LNCAP (cell line): ENCODE results near the gene TNIP1.
A peak's percentile ranks its signal among the peaks of the same experiment; 100 is the strongest.

Experiments
- TF ChIP-seq, protein P1 (sequence below): fragments of 450-650 bp; IDR thresholded peaks from 2 replicates; pipeline ENCODE4 v1.5.1; 2017; ENCODE audit warnings: mild to moderate bottlenecking

Gene TNIP1

DNA sequence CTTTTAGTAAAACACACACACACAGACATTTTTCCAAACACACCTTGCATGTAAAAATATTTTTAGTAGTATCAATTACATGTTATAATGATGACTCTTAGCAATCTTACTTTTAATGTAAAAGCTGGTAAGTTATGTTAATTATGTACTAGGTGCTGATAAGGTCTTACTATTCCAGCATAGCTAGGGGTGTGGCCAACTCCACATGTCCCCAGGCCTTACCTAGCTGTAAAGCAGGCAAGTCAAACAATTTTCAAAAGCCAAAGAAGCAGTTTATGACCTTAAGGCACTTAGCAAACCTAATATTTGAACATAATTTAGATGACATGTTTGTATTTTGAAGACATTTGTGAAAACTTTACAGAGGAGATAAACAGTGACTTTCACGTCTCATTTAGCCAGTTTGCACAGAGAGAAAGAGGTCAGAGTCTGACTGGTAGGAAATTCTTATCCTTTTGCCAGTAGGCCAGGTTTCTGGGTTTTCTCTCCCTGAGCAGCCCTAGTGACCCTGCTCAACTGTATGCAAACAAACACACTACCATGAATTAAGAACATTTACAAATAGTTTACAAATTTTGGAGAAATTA is 86.9 kb downstream of the TNIP1 start:
- TF ChIP-seq, protein P1, sequence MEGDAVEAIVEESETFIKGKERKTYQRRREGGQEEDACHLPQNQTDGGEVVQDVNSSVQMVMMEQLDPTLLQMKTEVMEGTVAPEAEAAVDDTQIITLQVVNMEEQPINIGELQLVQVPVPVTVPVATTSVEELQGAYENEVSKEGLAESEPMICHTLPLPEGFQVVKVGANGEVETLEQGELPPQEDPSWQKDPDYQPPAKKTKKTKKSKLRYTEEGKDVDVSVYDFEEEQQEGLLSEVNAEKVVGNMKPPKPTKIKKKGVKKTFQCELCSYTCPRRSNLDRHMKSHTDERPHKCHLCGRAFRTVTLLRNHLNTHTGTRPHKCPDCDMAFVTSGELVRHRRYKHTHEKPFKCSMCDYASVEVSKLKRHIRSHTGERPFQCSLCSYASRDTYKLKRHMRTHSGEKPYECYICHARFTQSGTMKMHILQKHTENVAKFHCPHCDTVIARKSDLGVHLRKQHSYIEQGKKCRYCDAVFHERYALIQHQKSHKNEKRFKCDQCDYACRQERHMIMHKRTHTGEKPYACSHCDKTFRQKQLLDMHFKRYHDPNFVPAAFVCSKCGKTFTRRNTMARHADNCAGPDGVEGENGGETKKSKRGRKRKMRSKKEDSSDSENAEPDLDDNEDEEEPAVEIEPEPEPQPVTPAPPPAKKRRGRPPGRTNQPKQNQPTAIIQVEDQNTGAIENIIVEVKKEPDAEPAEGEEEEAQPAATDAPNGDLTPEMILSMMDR, result no peak

- TF ChIP-seq, protein P1, result no peak
These were observed 87.4 kb downstream of the TNIP1 start for GRCh38 chr5:150993422-150993821.

DNA sequence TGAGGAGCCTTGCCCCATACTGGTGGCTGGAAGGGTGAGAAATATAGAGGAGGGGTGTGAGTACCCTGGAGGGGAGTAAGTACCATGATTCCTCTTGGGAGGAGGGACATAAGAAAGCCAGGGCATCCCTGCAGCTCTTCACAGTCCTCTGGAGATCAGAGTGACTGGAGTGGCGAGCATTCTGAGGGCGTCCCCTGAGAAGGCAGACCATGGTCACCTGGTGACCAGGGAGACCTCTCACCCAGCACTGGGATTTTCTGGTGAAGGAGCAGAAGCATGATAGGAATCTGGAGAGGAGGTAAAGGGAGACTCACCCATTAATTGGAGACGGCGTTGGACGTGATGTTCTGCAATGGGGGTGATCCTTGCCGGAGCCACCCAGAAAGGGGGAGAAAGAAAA is 88.1 kb downstream of the TNIP1 start:
- TF ChIP-seq, protein P1, result no peak

DNA sequence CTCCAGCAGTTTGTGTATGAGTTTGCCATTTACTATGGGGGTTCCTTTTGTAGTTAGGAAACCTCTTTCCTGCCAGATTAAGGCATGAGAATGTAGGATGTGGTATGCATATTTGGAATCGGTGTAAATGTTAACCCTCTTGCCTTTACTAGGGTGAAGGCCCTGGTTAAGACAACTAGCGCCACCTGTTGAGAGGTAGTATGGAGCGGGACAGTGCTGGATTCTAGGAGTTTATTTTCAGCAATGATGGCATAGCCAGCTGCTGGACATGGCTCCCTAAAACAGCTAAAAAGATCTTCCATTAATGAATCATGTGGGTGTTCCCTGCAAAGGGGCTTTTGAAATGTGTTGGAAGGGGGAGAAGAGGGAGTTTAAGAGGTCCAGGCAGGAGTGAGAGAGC is 91.1 kb downstream of the TNIP1 start:
- TF ChIP-seq, protein P1, result peak; percentile 28; the same call in 1 of the 2 replicates

DNA sequence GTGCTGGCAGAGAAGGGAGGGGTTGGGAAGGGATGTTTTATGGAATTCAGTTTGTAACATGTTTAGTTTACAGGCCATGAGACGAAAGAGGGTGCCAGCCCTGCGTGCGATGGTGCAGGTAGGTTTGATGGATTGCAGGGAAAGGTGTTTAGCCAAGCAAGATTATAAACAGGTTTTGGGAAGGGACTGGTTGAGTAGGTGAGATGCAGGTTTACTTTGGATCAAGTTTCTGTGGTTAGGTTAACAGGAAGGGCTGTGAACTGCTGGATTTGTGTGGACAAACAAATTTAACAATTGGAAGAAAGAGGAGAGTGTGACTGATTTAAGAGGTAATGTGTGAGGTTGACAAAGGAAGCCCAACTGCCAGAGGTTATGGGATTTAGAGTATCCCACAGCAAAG is 93.1 kb downstream of the TNIP1 start:
- TF ChIP-seq, protein P1, result no peak
